Endodermal cell (in vitro differentiated cells): Measurements from ENCODE around the gene TTC28. TPM values are rescaled to one million over a fixed set of nuclear protein-coding genes. Genes with fewer than 3 reads are reported as not detected.

Source experiments
- DNase-seq: peaks from one replicate; pipeline ENCODE4 v3.0.0-alpha.2; 2017
- H3K27ac ChIP-seq: 2 replicates; pipeline ENCODE4 v1.5.1; 2013; ENCODE audit warnings: mild to moderate bottlenecking, low read depth, low read length, moderate library complexity
- H3K27me3 ChIP-seq: 2 replicates; pipeline ENCODE4 v1.6.1; 2013; ENCODE audit warnings: mild to moderate bottlenecking, low read length, moderate library complexity; ENCODE audit not compliant: insufficient read depth, control insufficient read depth, poor library complexity, severe bottlenecking
- H3K36me3 ChIP-seq: 2 replicates; pipeline ENCODE4 v1.7.0; 2013; ENCODE audit warnings: mild to moderate bottlenecking, low read length, moderate library complexity; ENCODE audit not compliant: control insufficient read depth, insufficient read depth
- H3K4me1 ChIP-seq: one replicate; pipeline ENCODE4 v1.7.0; 2013; ENCODE audit warnings: low read length; ENCODE audit not compliant: control insufficient read depth, insufficient read depth
- H3K4me3 ChIP-seq: 2 replicates; pipeline ENCODE4 v1.5.1; 2013; ENCODE audit warnings: mild to moderate bottlenecking, low read length, moderate library complexity
- H3K9ac ChIP-seq: 2 replicates; pipeline ENCODE4 v1.6.1; 2013; ENCODE audit warnings: mild to moderate bottlenecking, low read length, moderate library complexity; ENCODE audit not compliant: poor library complexity, severe bottlenecking; ENCODE audit errors: extremely low read depth
- H3K9me3 ChIP-seq: 2 replicates; pipeline ENCODE4 v1.6.1; 2013; ENCODE audit warnings: mild to moderate bottlenecking, low read length, moderate library complexity; ENCODE audit not compliant: control insufficient read depth
- H3K27ac Mint-ChIP-seq: 2 replicates; pipeline ENCODE4 v1.8.0; 2020; ENCODE audit warnings: mixed read lengths
- H3K27me3 Mint-ChIP-seq: 2 replicates; pipeline ENCODE4 v1.8.0; 2021; ENCODE audit warnings: mild to moderate bottlenecking, mixed read lengths; ENCODE audit not compliant: insufficient read depth
- H3K36me3 Mint-ChIP-seq: 2 replicates; pipeline ENCODE4 v1.8.0; 2020; ENCODE audit warnings: low read depth, mixed read lengths
- H3K4me1 Mint-ChIP-seq: 2 replicates; pipeline ENCODE4 v1.8.0; 2020; ENCODE audit warnings: mixed read lengths
- H3K4me3 Mint-ChIP-seq: 2 replicates; pipeline ENCODE4 v1.8.0; 2020; ENCODE audit warnings: mild to moderate bottlenecking, moderate library complexity, mixed read lengths
- H3K9me3 Mint-ChIP-seq: 2 replicates; pipeline ENCODE4 v1.8.0; 2020; ENCODE audit warnings: mild to moderate bottlenecking, mixed read lengths
- WGBS, 2 experiments: methylation state at CpG; one replicate each; pipeline versions ENCODE4 v1.1.5 to v1.1.7; 2013; ENCODE audit warnings: missing lambda C conversion rate in 2 of 2, mixed read lengths in 1 of 2; ENCODE audit not compliant: insufficient coverage in 1 of 2, insufficient read length in 1 of 2; 5-methylcytosine and 5-hydroxymethylcytosine counted together
- microRNA-seq: library from miRNA; unstranded; fragments of <30 nt; microRNA quantifications from one replicate; pipeline ENCODE4 v1.2.0, GENCODE V29; 2020; ENCODE audit warnings: borderline microRNAs expressed
- total RNA-seq, 2 donors: library from RNA; stranded (reverse); fragmentation: NEBNext Ultra II Directional in 1 of 2; extraction: Animal tissue kit (Norgen Biotek cat#: 25700) in 1 of 2; gene quantifications; 2 replicates in 1 of 2; 3 replicates in 1 of 2; pipeline ENCODE4 v1.2.1, GENCODE V29; 2021
- TF ChIP-seq, protein P1 (sequence below): fragments of 200-600 bp; sonication (generic); conservative IDR thresholded peaks from 2 replicates; pipeline ENCODE4 v1.5.0; 2021; ENCODE audit warnings: antibody characterized with exemption, mild to moderate bottlenecking

Gene TTC28
- total RNA-seq, 2 donors from 2014 or later, result 28.6 to 34.0 TPM

GRCh38 chr22:27933186-27933983 lies 746.3 kb downstream of the TTC28 start:
- H3K36me3 ChIP-seq, result peaks cover 30% of the 10 kb centered on the region
- peaks cover 20% of the 10 kb centered on the region for H3K9me3 ChIP-seq
- H3K27ac Mint-ChIP-seq, result no peak overlapping the region
- H3K9me3 Mint-ChIP-seq, result peaks cover 5% of the 10 kb centered on the region
- DNase-seq, result no peak
- H3K4me3 ChIP-seq, result no peak overlapping the region
- peaks cover 24% of the 10 kb centered on the region for H3K36me3 Mint-ChIP-seq
- no peak overlapping the region for H3K4me3 Mint-ChIP-seq
- TF ChIP-seq, protein P1, sequence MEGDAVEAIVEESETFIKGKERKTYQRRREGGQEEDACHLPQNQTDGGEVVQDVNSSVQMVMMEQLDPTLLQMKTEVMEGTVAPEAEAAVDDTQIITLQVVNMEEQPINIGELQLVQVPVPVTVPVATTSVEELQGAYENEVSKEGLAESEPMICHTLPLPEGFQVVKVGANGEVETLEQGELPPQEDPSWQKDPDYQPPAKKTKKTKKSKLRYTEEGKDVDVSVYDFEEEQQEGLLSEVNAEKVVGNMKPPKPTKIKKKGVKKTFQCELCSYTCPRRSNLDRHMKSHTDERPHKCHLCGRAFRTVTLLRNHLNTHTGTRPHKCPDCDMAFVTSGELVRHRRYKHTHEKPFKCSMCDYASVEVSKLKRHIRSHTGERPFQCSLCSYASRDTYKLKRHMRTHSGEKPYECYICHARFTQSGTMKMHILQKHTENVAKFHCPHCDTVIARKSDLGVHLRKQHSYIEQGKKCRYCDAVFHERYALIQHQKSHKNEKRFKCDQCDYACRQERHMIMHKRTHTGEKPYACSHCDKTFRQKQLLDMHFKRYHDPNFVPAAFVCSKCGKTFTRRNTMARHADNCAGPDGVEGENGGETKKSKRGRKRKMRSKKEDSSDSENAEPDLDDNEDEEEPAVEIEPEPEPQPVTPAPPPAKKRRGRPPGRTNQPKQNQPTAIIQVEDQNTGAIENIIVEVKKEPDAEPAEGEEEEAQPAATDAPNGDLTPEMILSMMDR, result no peak
- H3K27me3 ChIP-seq, result no peaks in the 10 kb centered on the region
- no peaks in the 10 kb centered on the region for H3K27me3 Mint-ChIP-seq
- H3K9ac ChIP-seq, result no peak overlapping the region
- peaks cover 6% of the 10 kb centered on the region for H3K4me1 ChIP-seq
- no peak overlapping the region for H3K27ac ChIP-seq
- H3K4me1 Mint-ChIP-seq, result peaks cover 5% of the 10 kb centered on the region
- WGBS, 2 experiments, result 89 to 100% methylated on average over 6 to 9 of the region's 9 CpGs

- Mint-ChIP-seq H3K27me3 (no peaks in the 10 kb centered on the region), H3K9me3 (peaks cover 12% of the 10 kb centered on the region), H3K36me3 (peaks cover 20% of the 10 kb centered on the region), H3K4me3 (no peak overlapping the region), H3K27ac (no peak overlapping the region), H3K4me1 (peaks cover 5% of the 10 kb centered on the region)
- Histone ChIP-seq H3K9me3 (peaks cover 32% of the 10 kb centered on the region), H3K27ac (no peak overlapping the region), H3K36me3 (peaks cover 22% of the 10 kb centered on the region), H3K9ac (no peak overlapping the region), H3K27me3 (no peaks in the 10 kb centered on the region), H3K4me1 (peaks cover 6% of the 10 kb centered on the region), H3K4me3 (no peak overlapping the region)
- TF ChIP-seq, protein P1, result no peak
- WGBS, 2 experiments, result 86 to 90% methylated on average over 3 of the region's 3 CpGs
- DNase-seq, result no peak
Observed at GRCh38 chr22:27930331-27931060, 749.1 kb downstream of the TTC28 start.

Small RNA genes lying within 50 kb of the gene (microRNA-seq; reads per million reads assigned to microRNA genes)
- gene MIR5739, result not detected

Other genes starting within 250 kb of the TTC28 start
- 10 to 100 TPM; 67.5 to 72.3 TPM for gene CHEK2, start 62.0 kb upstream of the TTC28 start, total RNA-seq
- 10 to 100 TPM; 17.7 to 22.4 TPM for gene HSCB, start 62.2 kb upstream of the TTC28 start, total RNA-seq
- gene CCDC117, start 92.9 kb upstream of the TTC28 start, total RNA-seq, result 10 to 100 TPM; 40.9 TPM
- gene XBP1, start 120.7 kb upstream of the TTC28 start, total RNA-seq, result 100 to 1,000 TPM; 103 to 111 TPM
- 10 to 100 TPM; 15.8 to 19.8 TPM for gene ZNRF3, start 203.7 kb upstream of the TTC28 start, total RNA-seq